ENCODE measurements around the gene SORCS3. TPM values are rescaled to one million over a fixed set of nuclear protein-coding genes. Genes with fewer than 3 reads are reported as not detected.

SORCS3 gene
- total and polyA plus RNA-seq, 2 of the 4 experiments (the other 2 are of a cell fraction) = not detected

DNA sequence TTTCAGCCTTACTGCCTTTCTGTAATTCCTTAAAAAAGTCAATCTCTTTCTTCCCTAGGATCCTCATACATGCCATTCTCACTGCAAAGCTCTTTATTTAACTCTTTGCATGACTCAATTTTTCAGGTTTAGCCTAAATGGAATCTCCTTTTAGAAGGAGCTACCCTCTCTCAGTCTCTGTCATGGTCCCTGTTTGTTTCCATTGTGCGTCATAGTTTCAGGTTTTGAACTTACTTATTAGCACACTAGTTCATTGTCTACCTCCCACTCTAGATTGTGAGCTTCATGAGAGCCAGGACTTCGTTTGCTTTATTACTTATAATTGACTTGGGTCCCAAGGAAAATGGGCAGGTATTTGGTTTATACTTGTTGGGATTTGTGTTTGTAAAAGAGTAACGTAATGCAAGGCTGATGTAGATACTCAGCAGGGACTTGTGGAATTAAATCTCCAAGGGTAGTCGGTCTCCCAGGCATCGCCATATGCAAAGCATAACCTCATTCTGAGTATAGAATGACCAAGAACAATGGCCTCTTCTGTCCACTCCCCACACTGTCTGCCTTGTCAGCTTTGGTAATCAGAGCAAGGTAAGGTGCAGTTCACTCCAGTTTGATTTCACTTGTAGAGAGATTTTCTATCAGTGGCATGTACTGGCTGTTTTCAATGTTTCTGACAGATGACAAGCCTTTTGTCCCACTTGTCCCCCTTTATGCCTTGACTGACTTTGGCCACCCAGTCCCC lies 252.0 kb downstream of the SORCS3 start:
- Histone ChIP-seq H4K20me1 (ENCODE audit: insufficient read depth, low read length) (no peaks in the 10 kb centered on the region), H3K79me1 (ENCODE audit: low read depth in 1 of 2, low read length in 2 of 2) (no peaks in the 10 kb centered on the region), H4K91ac (ENCODE audit: insufficient read depth, low read depth, low read length) (no peak overlapping the region), H3K18ac (ENCODE audit: low read depth, low read length) (no peak overlapping the region), H3K27ac (ENCODE audit: insufficient read depth, low read length) (no peak overlapping the region), H2BK120ac (ENCODE audit: low read depth, low read length) (no peak overlapping the region), H3K36me3 (ENCODE audit: control insufficient read depth, insufficient read depth, low read length) (no peaks in the 10 kb centered on the region), H2BK5ac (ENCODE audit: low read depth, low read length, poor library complexity, severe bottlenecking) (no peak overlapping the region), H3K9me3 (ENCODE audit: control insufficient read depth, insufficient read depth, low read length) (peaks cover 14% of the 10 kb centered on the region; the same call in 1 of the 2 replicates), H3K9ac (ENCODE audit: low read depth, low read length) (no peak overlapping the region), H3K14ac (replicated peaks; ENCODE audit: low read depth, low read length) (no peak overlapping the region), H3K4me1 (ENCODE audit: control insufficient read depth, insufficient read depth, low read length) (no peaks in the 10 kb centered on the region), H3K4me2 (ENCODE audit: low read depth, low read length) (no peak overlapping the region), H4K8ac (ENCODE audit: low read depth in 2 of 2, low read length in 2 of 2) (no peak overlapping the region), H2AK9ac (replicated peaks; ENCODE audit: low read depth, low read length, poor library complexity) (no peak overlapping the region), H3K23ac (ENCODE audit: low read depth, low read length) (no peak overlapping the region), H3K56ac (ENCODE audit: extremely low read depth, insufficient read depth, low read length) (no peak overlapping the region), H2AFZ (replicated peaks; ENCODE audit: low read length, poor library complexity) (no peak overlapping the region), H3K4me3 (ENCODE audit: insufficient read depth, low read depth, low read length) (no peak overlapping the region), H3K4ac (ENCODE audit: low read depth, low read length) (no peak overlapping the region), H3K27me3 (ENCODE audit: control insufficient read depth, insufficient read depth, low read length) (no peaks in the 10 kb centered on the region), H4K5ac (ENCODE audit: low read depth, low read length) (no peak overlapping the region), H2BK20ac (ENCODE audit: low read depth, low read length) (no peak overlapping the region), H2BK15ac (ENCODE audit: low read depth, low read length) (no peak overlapping the region), H2AK5ac (ENCODE audit: low read depth, low read length) (no peak overlapping the region), H3K9me1 (ENCODE audit: insufficient read depth, low read length) (no peaks in the 10 kb centered on the region)
- dilution Hi-C loops (cut with HindIII; ENCODE audit: low sequenced_read_pairs, unreplicated experiment) (no loop called here), in situ Hi-C loops (cut with MboI; ENCODE audit: low sequenced_read_pairs) (no loop called here), intact Hi-C loops (cut with micrococcal nuclease) (no loop called here)
- no TSS peak for BruUV-seq (replicated peaks)
- ATAC-seq (ENCODE audit: low read depth) (no peak), DNase-seq (no peak)
- CTCF ChIA-PET = no interaction called here
- no CpG with 5 or more reads among the region's 5 CpGs for WGBS, 2 experiments (ENCODE audit: extremely low coverage in 2 of 2, insufficient read length in 1 of 2)
- TF ChIP-seq FOS (IDR thresholded peaks at IDR 0.05; ENCODE audit: low read depth, low read length) = no peak
- no peak for TF ChIP-seq CHD1 (IDR thresholded peaks at IDR 0.05; ENCODE audit: low read depth, low read length)
- TF ChIP-seq MAZ (IDR thresholded peaks at IDR 0.05; ENCODE audit: borderline replicate concordance, low read depth, low read length) = no peak
- TF ChIP-seq BHLHE40 (IDR thresholded peaks at IDR 0.05; ENCODE audit: low read depth, low read length) = no peak
- no peak for TF ChIP-seq SMC3 (IDR thresholded peaks at IDR 0.05; ENCODE audit: low read depth, low read length)
- TF ChIP-seq, protein P1, sequence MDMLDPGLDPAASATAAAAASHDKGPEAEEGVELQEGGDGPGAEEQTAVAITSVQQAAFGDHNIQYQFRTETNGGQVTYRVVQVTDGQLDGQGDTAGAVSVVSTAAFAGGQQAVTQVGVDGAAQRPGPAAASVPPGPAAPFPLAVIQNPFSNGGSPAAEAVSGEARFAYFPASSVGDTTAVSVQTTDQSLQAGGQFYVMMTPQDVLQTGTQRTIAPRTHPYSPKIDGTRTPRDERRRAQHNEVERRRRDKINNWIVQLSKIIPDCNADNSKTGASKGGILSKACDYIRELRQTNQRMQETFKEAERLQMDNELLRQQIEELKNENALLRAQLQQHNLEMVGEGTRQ (IDR thresholded peaks at IDR 0.05; ENCODE audit: low read depth, low read length) = no peak
- TF ChIP-seq POLR2A (IDR thresholded peaks at IDR 0.05; ENCODE audit: low read depth, low read length) = no peak
- TF ChIP-seq ELK1 (IDR thresholded peaks at IDR 0.05; ENCODE audit: borderline replicate concordance, low read depth, low read length) = no peak
- no peak for TF ChIP-seq NFE2L2 (IDR thresholded peaks at IDR 0.05; ENCODE audit: low read depth, low read length)
- POLR2A ChIA-PET (ENCODE audit: unreplicated experiment) = no interaction called here

Data from IMR-90 (cell line).